HepG2 (cell line): ENCODE measurements around the gene COPS9.

Experiments used
- ATF7 ChIP-seq, 2 experiments: fragments of 450-650 bp in 1 of 2; sonication (generic) in 1 of 2; formaldehyde crosslinking in 1 of 2; IDR thresholded peaks; 2 replicates each; pipeline versions ENCODE4 v1.4.0 to v1.6.1; 2016 to 2020; ENCODE audit warnings: antibody characterized with exemption in 1 of 2, mild to moderate bottlenecking in 1 of 2, missing genetic modification reagents in 1 of 2
- CEBPB ChIP-seq: IDR thresholded peaks from 2 replicates; pipeline ENCODE4 v1.6.1; 2011; ENCODE audit warnings: low read depth, low read length, improper control_type of control experiment, borderline replicate concordance
- CREB1 ChIP-seq, 2 experiments: fragments of 450-650 bp in 1 of 2; IDR thresholded peaks; 2 replicates each; pipeline ENCODE4 v1.6.1; 2016 to 2017; ENCODE audit warnings: control low read depth in 1 of 2, mild to moderate bottlenecking in 1 of 2, missing compliant biosample characterization in 1 of 2, missing genetic modification characterization in 1 of 2
- POLR2A ChIP-seq, 2 experiments: IDR thresholded peaks; 2 replicates each; pipeline ENCODE4 v1.6.1; 2011; ENCODE audit warnings: low read depth in 2 of 2, low read length in 2 of 2, mild to moderate bottlenecking in 1 of 2, moderate library complexity in 1 of 2; ENCODE audit not compliant: insufficient read depth in 1 of 2
- TCF7L2 ChIP-seq: IDR thresholded peaks from 2 replicates; pipeline ENCODE4 v1.6.1; 2011; ENCODE audit warnings: mild to moderate bottlenecking, low read depth, low read length, moderate library complexity
- YEATS2 ChIP-seq: sonication (generic); formaldehyde crosslinking; IDR thresholded peaks from 2 replicates; pipeline ENCODE4 v1.4.0; 2020; ENCODE audit warnings: missing genetic modification reagents, borderline replicate concordance
- TF ChIP-seq, protein P1 (sequence below): sonication (generic); formaldehyde crosslinking; IDR thresholded peaks from 2 replicates; pipeline ENCODE4 v1.5.1; 2020; ENCODE audit warnings: mild to moderate bottlenecking, missing genetic modification reagents

DNA sequence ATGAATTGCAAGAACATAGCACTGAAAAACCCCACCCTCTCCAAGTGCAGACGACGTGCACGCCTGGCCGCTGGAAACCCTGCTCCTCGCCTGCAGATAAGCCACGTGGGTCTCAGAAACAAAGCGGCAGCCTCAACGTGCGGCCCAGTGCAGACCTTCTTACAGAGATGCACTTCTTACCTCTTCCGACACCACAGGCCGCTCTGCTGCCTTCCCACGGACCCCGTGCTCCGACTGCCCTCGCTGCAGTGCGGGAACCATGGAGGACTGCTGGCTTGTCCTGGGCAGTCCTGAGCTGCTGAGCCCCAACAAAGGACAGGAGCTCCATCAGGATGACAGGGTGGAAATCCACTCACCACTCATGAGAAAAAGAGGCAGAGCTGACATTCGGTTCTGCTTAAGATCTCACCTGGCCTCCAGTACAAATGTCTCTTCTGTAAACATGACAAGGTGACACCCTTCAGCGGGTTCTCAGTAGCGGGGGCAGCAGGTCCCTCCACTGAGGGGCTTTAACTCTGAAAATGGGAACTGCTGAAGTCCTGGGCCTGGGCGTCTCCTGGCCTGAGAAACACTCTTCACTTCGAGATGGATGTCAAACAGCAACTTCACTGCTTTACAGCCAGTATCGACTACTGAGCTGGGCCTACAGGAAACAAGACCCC is 6.2 kb downstream of the COPS9 start:
- TF ChIP-seq CREB1 (IDR thresholded peaks at IDR 0.05) (no peak), CREB1 (CRISPR knock-in tag; IDR thresholded peaks at IDR 0.05) (no peak), CEBPB (no peak), YEATS2 (CRISPR knock-in tag) (no peak), POLR2A (IDR thresholded peaks at IDR 0.05; ENCODE audit: insufficient read depth in 1 of 2, low read depth in 2 of 2, low read length in 2 of 2) (no peak), ATF7 (IDR thresholded peaks at IDR 0.05) (no peak), ATF7 (CRISPR knock-in tag; IDR thresholded peaks at IDR 0.05) (no peak), TCF7L2 (no peak)
- TF ChIP-seq, protein P1, sequence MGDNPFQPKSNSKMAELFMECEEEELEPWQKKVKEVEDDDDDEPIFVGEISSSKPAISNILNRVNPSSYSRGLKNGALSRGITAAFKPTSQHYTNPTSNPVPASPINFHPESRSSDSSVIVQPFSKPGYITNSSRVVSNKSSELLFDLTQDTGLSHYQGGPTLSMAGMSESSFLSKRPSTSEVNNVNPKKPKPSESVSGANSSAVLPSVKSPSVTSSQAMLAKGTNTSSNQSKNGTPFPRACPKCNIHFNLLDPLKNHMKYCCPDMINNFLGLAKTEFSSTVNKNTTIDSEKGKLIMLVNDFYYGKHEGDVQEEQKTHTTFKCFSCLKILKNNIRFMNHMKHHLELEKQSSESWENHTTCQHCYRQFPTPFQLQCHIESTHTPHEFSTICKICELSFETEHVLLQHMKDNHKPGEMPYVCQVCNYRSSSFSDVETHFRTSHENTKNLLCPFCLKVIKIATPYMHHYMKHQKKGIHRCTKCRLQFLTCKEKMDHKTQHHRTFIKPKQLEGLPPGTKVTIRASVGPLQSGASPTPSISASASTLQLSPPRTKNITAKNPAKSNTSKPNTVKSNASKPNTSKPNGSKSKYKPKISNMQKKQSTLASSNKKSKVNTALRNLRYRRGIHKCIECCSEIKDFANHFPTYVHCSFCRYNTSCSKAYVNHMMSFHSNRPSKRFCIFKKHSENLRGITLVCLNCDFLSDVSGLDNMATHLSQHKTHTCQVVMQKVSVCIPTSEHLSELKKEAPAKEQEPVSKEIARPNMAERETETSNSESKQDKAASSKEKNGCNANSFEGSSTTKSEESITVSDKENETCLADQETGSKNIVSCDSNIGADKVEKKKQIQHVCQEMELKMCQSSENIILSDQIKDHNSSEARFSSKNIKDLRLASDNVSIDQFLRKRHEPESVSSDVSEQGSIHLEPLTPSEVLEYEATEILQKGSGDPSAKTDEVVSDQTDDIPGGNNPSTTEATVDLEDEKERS (CRISPR knock-in tag) = no peak
